Putamen (tissue), 1 donor: ENCODE results near the gene LBHD1.

Experiments
- DNase-seq: peaks from one replicate; pipeline ENCODE4 v3.0.0-alpha.2; 2016; ENCODE audit warnings: low spot score

LBHD1 gene

GRCh38 chr11:62615521-62615920 lies 56.5 kb downstream of the LBHD1 start:
- DNase-seq: no peak

- peak; percentile 75 for DNase-seq
These were observed 57.8 kb downstream of the LBHD1 start for GRCh38 chr11:62614275-62614674.

- no peak for DNase-seq
These were observed 58.7 kb downstream of the LBHD1 start for GRCh38 chr11:62613291-62613778.
